ENCODE data around the gene PPP1R3G. TPM values are rescaled to one million over a fixed set of nuclear protein-coding genes. Genes with fewer than 3 reads are reported as not detected.
A peak's percentile ranks its signal among the peaks of the same experiment; 100 is the strongest.
"Not testable (repeated sequence)": the region's sequence is repeated elsewhere in the genome, so short reads cannot be mapped to it uniquely, and the experiment has no call there.

PPP1R3G gene
- total RNA-seq, 6 experiments from 2014 or later: 0.55 to 1.6 (median 1.4) TPM

DNA sequence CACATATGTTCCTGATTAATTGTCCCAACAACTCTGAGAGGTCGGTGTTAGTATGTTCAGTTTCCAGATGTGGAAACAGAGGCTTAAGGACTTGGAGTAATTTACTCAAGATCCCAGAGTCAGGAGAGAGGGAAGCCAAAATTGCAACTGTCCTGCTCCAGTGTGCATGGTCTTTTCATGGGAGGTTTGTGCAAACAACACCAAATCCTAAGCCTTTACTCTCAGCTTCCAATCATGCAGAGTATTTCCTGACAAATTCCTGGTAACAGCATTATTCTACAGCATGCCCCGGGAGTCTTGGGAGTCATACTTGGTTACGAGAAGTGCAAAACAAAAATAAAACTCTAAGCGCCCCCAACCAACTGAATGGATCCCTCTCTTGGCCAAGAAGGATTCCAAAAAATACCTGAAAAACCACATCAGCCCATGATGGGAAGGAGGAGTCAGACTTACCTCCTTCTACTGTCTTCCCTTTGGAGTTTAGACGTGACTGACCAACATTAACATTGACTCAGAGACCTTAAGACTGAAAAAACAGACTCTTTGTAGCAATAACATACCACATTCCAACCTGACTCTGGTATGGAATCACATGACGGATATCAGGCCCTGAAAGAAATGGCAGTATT, 30.8 kb upstream of the PPP1R3G start:
- H3K27me3 Mint-ChIP-seq (ENCODE audit: insufficient read depth): peaks cover 4% of the 10 kb centered on the region
- peaks cover 43% of the 10 kb centered on the region for H3K4me1 Mint-ChIP-seq (ENCODE audit: low read depth)
- TF ChIP-seq, protein P1, sequence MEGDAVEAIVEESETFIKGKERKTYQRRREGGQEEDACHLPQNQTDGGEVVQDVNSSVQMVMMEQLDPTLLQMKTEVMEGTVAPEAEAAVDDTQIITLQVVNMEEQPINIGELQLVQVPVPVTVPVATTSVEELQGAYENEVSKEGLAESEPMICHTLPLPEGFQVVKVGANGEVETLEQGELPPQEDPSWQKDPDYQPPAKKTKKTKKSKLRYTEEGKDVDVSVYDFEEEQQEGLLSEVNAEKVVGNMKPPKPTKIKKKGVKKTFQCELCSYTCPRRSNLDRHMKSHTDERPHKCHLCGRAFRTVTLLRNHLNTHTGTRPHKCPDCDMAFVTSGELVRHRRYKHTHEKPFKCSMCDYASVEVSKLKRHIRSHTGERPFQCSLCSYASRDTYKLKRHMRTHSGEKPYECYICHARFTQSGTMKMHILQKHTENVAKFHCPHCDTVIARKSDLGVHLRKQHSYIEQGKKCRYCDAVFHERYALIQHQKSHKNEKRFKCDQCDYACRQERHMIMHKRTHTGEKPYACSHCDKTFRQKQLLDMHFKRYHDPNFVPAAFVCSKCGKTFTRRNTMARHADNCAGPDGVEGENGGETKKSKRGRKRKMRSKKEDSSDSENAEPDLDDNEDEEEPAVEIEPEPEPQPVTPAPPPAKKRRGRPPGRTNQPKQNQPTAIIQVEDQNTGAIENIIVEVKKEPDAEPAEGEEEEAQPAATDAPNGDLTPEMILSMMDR (IDR thresholded peaks at IDR 0.05): no peak
- DNase-seq: peak; percentile 58
- H3K36me3 Mint-ChIP-seq (ENCODE audit: low read depth): peaks cover 17% of the 10 kb centered on the region
- peak overlapping the region; percentile 84 for H3K4me3 Mint-ChIP-seq
- H3K27ac Mint-ChIP-seq: peak overlapping the region; percentile 84
- peaks cover 21% of the 10 kb centered on the region for H3K9me3 Mint-ChIP-seq

DNA sequence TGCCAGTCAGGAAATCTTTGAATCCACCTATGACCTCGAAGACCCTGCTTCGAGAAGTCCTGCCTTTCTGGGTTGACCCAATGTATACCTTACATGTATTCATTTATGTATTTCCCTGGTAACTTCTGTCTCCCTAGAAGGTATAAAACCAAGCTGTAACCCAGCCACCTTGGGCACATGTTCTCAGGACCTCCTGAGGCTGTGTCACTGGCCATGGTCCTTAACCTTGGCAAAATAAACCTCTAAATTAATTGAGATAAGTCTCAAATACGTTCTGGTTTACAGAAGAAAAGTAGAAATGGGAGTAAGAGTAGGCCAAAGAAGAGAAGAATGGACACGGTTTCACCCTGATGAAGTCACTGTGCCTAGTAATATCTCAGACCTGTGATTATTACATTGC, 30.0 kb upstream of the PPP1R3G start:
- H3K4me1 Mint-ChIP-seq (ENCODE audit: low read depth): peaks cover 43% of the 10 kb centered on the region
- H3K4me3 Mint-ChIP-seq: no peak overlapping the region
- H3K27ac Mint-ChIP-seq: peak overlapping the region; percentile 84
- peaks cover 18% of the 10 kb centered on the region for H3K9me3 Mint-ChIP-seq
- TF ChIP-seq, protein P1 (IDR thresholded peaks at IDR 0.05): no peak
- H3K36me3 Mint-ChIP-seq (ENCODE audit: low read depth): peaks cover 17% of the 10 kb centered on the region
- H3K27me3 Mint-ChIP-seq (ENCODE audit: insufficient read depth): peaks cover 4% of the 10 kb centered on the region
- no peak for DNase-seq

DNA sequence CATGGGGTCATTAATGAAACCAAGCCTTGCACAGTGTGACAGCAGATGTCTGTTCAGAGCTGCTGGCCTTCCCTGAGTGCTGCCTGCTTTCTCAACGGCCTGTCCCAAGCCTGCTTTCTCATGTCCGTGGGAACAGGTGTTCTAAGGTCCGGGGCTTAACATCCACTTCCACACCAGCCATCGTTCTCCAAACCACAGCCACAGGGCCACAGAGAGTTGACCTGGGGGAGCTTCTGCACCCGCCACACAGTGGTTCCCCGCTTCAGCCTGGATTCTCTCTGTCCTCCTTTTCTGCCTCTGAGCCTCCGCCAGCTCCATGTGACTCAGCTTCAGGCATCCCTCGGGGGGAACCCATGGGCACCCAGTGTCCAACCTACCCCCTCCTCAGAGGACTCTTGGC, 26.9 kb upstream of the PPP1R3G start:
- Mint-ChIP-seq H3K27me3 (ENCODE audit: insufficient read depth) (peaks cover 4% of the 10 kb centered on the region), H3K4me1 (ENCODE audit: low read depth) (peaks cover 31% of the 10 kb centered on the region), H3K9me3 (no peaks in the 10 kb centered on the region), H3K27ac (no peak overlapping the region), H3K4me3 (no peak overlapping the region), H3K36me3 (ENCODE audit: low read depth) (no peaks in the 10 kb centered on the region)
- TF ChIP-seq, protein P1 (IDR thresholded peaks at IDR 0.05): no peak
- DNase-seq: no peak

DNA sequence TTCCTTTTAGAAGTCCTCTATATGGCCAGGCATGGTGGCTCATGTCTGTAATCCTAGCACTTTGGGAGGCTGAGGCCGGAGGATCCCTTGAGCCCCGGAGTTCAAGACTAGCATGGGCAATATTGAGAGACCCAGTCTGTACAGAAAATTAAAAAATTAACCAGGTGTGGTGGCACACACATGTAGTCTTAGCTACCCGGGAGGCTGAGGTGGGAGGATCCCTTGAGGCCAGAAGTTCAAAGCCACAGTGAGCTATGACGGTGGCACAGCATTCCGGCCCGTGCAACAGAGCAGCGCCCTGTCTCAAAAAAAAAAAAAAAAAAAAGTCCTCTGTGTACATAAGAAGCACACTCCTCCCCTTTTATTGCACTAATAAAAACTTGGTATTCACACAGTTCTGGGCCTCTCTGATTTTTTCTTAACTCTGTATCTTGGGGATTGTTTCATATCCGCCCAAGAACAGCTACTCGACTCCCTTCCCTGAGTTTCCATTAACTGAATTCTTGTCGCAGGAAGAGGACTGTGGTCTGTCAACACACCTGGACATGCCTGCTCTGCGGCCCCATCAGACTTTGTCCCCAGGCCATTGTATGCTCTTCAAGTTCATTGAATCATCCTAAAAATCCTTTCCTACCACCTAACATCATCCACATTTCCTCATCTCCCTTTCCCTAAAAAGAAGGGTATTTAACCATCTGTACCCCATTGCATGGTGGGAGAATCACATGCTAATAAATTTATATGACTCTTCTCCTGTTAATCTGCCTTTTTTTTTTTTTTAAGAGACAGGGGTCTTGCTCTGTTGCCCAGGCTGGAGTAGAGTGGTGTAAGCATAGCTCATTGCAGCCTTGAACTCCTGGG, 25.9 kb upstream of the PPP1R3G start:
- H3K36me3 Mint-ChIP-seq (ENCODE audit: low read depth): no peaks in the 10 kb centered on the region
- peaks cover 4% of the 10 kb centered on the region for H3K27me3 Mint-ChIP-seq (ENCODE audit: insufficient read depth)
- H3K27ac Mint-ChIP-seq: no peak overlapping the region
- TF ChIP-seq, protein P1 (IDR thresholded peaks at IDR 0.05): no peak
- no peak overlapping the region for H3K4me3 Mint-ChIP-seq
- H3K9me3 Mint-ChIP-seq: no peaks in the 10 kb centered on the region
- H3K4me1 Mint-ChIP-seq (ENCODE audit: low read depth): peaks cover 21% of the 10 kb centered on the region
- no peak for DNase-seq

DNA sequence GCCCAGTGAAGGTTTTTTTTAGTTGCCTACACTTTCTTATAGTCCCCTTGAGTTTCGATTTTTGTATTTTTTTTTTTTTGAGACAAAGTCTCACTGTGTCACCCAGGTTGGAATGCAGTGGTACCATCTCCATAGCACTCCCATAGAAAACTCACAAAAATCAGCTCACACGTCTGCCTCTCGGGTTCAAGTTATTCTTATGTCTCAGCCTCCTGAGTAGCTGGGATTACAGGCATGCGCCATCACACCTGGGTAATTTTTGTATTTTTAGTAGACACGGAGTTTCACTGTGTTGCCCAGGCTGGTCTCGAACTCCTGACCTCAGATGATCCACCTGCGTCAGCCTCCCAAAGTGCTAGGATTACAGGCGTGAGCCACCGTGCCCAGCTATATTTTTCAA, 24.7 kb upstream of the PPP1R3G start:
- not testable (repeated sequence) for H3K9me3 Mint-ChIP-seq; H3K4me3 Mint-ChIP-seq; DNase-seq; H3K36me3 Mint-ChIP-seq (ENCODE audit: low read depth); H3K27ac Mint-ChIP-seq; H3K27me3 Mint-ChIP-seq (ENCODE audit: insufficient read depth); H3K4me1 Mint-ChIP-seq (ENCODE audit: low read depth)

DNA sequence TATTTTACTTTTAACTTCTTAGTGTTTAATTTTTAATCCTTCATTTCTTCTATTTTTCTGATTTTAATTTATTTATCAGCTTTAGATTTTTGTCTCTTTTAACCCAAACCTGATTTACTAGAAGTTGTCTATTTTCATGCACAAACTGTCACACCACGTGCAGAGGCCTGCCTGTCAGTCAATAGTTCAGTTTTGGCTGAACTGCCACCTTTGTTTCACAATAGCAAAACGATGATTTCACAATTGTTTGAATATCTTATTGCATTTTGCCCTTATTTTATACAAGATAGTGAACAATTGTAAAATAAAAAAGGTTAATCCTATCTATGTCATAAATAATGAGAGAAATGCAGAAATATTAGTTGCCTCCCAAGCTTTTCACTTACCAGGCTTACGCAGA, 24.0 kb upstream of the PPP1R3G start:
- Mint-ChIP-seq H3K9me3 (no peaks in the 10 kb centered on the region), H3K36me3 (ENCODE audit: low read depth) (no peaks in the 10 kb centered on the region), H3K27ac (no peak overlapping the region), H3K27me3 (ENCODE audit: insufficient read depth) (peaks cover 4% of the 10 kb centered on the region), H3K4me3 (no peak overlapping the region), H3K4me1 (ENCODE audit: low read depth) (peaks cover 9% of the 10 kb centered on the region; the same call in 1 of the 2 replicates)
- TF ChIP-seq, protein P1 (IDR thresholded peaks at IDR 0.05): no peak
- DNase-seq: no peak

Data from HFFc6 (cell line).